Activated CD4-positive, alpha-beta T cell treated with anti-CD3 and anti-CD28 coated beads, Interleukin-2, amount 10 ng/mL, durations not matched to agents 24 days and 14 days (primary cell): ENCODE measurements around the gene UBA1. TPM values are rescaled to one million over a fixed set of nuclear protein-coding genes. Genes with fewer than 3 reads are reported as not detected.

Source experiments
- DNase-seq: peaks from one replicate; pipeline ENCODE4 v3.0.0; 2022
- H3K27ac Mint-ChIP-seq: one replicate; pipeline ENCODE4 v1.8.0; 2022; ENCODE audit warnings: mild to moderate bottlenecking, mixed read lengths
- H3K27me3 Mint-ChIP-seq: one replicate; pipeline ENCODE4 v1.8.0; 2022; ENCODE audit warnings: mixed read lengths
- H3K36me3 Mint-ChIP-seq: one replicate; pipeline ENCODE4 v1.8.0; 2022; ENCODE audit warnings: low read depth, mild to moderate bottlenecking, mixed read lengths
- H3K4me1 Mint-ChIP-seq: one replicate; pipeline ENCODE4 v1.8.0; 2021; ENCODE audit warnings: mixed read lengths
- H3K4me3 Mint-ChIP-seq: one replicate; pipeline ENCODE4 v1.8.0; 2022; ENCODE audit warnings: mild to moderate bottlenecking, moderate library complexity, mixed read lengths
- H3K9me3 Mint-ChIP-seq: one replicate; pipeline ENCODE4 v1.8.0; 2021; ENCODE audit warnings: mixed read lengths
- intact Hi-C: fragments of 100-400 bp; cut with micrococcal nuclease; formaldehyde crosslinking; loops from one replicate; pipeline ENCODE4 v1.15.1; 2023
- total RNA-seq: library from RNA; stranded (reverse); gene quantifications from 2 replicates; pipeline ENCODE4 v1.2.3, GENCODE V29; 2022

The UBA1 gene
- total RNA-seq, 1 donor from 2014 or later, result 246 TPM

GRCh38 chrX:47174846-47175587 is 18.6 kb upstream of the UBA1 start:
- intact Hi-C loops, result no loop called here
- H3K4me1 Mint-ChIP-seq, result no peaks in the 10 kb centered on the region
- H3K36me3 Mint-ChIP-seq, result peaks cover 34% of the 10 kb centered on the region

GRCh38 chrX:47175588-47175980 is 18.0 kb upstream of the UBA1 start:
- DNase-seq, result no peak
- intact Hi-C loops, result no loop called here
- Mint-ChIP-seq H3K9me3 (no peaks in the 10 kb centered on the region), H3K4me3 (no peak overlapping the region), H3K36me3 (peaks cover 38% of the 10 kb centered on the region), H3K4me1 (no peaks in the 10 kb centered on the region), H3K27ac (peak overlapping the region; percentile 20), H3K27me3 (no peaks in the 10 kb centered on the region)

More at GRCh38 chrX:47174846-47175587, 18.6 kb upstream of the UBA1 start:
- DNase-seq, result no peak
- Mint-ChIP-seq H3K9me3 (no peaks in the 10 kb centered on the region), H3K4me3 (no peak overlapping the region), H3K27me3 (no peaks in the 10 kb centered on the region), H3K27ac (no peak overlapping the region)

GRCh38 chrX:47176101-47176740 is 17.4 kb upstream of the UBA1 start:
- peaks cover 39% of the 10 kb centered on the region for H3K36me3 Mint-ChIP-seq
- no peaks in the 10 kb centered on the region for H3K9me3 Mint-ChIP-seq
- intact Hi-C loops, result no loop called here
- H3K27me3 Mint-ChIP-seq, result no peaks in the 10 kb centered on the region
- no peaks in the 10 kb centered on the region for H3K4me1 Mint-ChIP-seq
- H3K4me3 Mint-ChIP-seq, result no peak overlapping the region
- no peak for DNase-seq
- no peak overlapping the region for H3K27ac Mint-ChIP-seq

GRCh38 chrX:47177079-47177478 is 16.6 kb upstream of the UBA1 start:
- no peaks in the 10 kb centered on the region for H3K27me3 Mint-ChIP-seq
- peaks cover 38% of the 10 kb centered on the region for H3K36me3 Mint-ChIP-seq
- H3K27ac Mint-ChIP-seq, result no peak overlapping the region

DNA sequence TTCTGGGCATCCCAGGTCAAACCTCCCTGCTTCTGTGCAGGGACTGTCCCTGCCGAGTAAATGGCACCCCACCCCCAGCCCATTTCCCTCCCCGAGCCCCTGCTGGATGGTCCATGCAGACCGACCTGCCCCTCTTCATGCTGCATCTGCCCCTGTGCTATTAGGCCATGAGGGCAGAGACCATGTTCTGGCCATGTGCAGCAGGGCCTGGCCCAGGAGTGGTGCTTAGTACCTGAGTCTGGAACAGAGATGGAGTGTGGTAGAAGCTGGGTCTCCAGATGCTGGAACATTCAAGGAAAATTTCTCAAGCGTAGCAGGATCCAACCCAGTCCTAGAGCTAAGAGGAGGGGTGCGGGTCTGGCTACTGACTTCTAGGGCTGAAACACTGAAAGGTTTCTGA is 15.3 kb upstream of the UBA1 start:
- no peak for DNase-seq
- Mint-ChIP-seq H3K27ac (no peak overlapping the region), H3K36me3 (peaks cover 38% of the 10 kb centered on the region), H3K4me1 (no peaks in the 10 kb centered on the region), H3K9me3 (no peaks in the 10 kb centered on the region), H3K27me3 (no peaks in the 10 kb centered on the region), H3K4me3 (no peak overlapping the region)
- intact Hi-C loops, result no loop called here

More at GRCh38 chrX:47177079-47177478, 16.6 kb upstream of the UBA1 start:
- no peaks in the 10 kb centered on the region for H3K4me1 Mint-ChIP-seq
- intact Hi-C loops, result no loop called here
- no peak overlapping the region for H3K4me3 Mint-ChIP-seq
- H3K9me3 Mint-ChIP-seq, result no peaks in the 10 kb centered on the region
- no peak for DNase-seq

- Mint-ChIP-seq H3K4me1 (no peaks in the 10 kb centered on the region), H3K27ac (no peak overlapping the region), H3K27me3 (no peaks in the 10 kb centered on the region), H3K9me3 (no peaks in the 10 kb centered on the region), H3K36me3 (peaks cover 37% of the 10 kb centered on the region), H3K4me3 (no peak overlapping the region)
- intact Hi-C loops, result no loop called here
- no peak for DNase-seq
Measured at GRCh38 chrX:47179221-47179927, 14.3 kb upstream of the UBA1 start.

DNA sequence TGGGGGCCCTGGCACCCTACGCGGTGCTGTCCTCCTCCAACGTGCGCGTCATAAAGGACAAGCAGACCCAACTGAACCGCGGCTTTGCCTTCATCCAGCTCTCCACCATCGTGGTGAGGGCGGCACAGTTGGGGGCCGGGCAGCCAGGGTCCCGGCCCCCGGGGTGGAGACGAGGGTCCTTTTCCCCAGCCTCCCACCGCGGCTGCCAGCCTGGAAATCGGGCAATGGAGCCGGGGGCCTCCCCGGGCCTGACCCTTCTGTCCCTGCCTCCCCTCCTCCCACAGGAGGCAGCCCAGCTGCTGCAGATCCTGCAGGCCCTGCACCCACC is 13.7 kb upstream of the UBA1 start:
- H3K27me3 Mint-ChIP-seq, result no peaks in the 10 kb centered on the region
- intact Hi-C loops, result no loop called here
- H3K27ac Mint-ChIP-seq, result no peak overlapping the region
- DNase-seq, result no peak
- H3K4me3 Mint-ChIP-seq, result no peak overlapping the region
- H3K36me3 Mint-ChIP-seq, result peaks cover 38% of the 10 kb centered on the region
- H3K4me1 Mint-ChIP-seq, result no peaks in the 10 kb centered on the region
- H3K9me3 Mint-ChIP-seq, result no peaks in the 10 kb centered on the region

- Mint-ChIP-seq H3K27me3 (no peaks in the 10 kb centered on the region), H3K36me3 (peaks cover 38% of the 10 kb centered on the region), H3K4me1 (no peaks in the 10 kb centered on the region), H3K9me3 (no peaks in the 10 kb centered on the region), H3K4me3 (no peak overlapping the region), H3K27ac (no peak overlapping the region)
- no peak for DNase-seq
- intact Hi-C loops, result no loop called here
Measured at GRCh38 chrX:47180346-47180745, 13.3 kb upstream of the UBA1 start.

DNA sequence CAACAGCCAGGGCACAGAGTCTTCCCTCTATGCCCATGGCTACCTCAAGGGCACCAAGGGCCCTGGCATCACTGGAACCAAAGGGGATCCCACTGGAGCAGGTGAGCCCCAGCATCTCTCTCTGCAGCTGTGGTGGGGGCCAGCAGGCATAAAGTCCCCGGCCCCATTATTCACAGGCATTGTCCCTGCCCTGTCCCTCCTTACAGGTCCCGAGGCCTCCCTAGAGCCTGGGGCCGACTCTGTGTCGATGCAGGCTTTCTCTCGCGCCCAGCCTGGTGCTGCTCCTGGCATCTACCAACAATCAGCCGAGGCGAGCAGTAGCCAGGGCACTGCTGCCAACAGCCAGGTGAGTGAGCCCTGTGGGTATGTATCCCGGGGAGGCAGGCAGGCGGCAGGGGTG is 12.3 kb upstream of the UBA1 start:
- intact Hi-C loops, result no loop called here
- Mint-ChIP-seq H3K27me3 (no peaks in the 10 kb centered on the region), H3K4me1 (no peaks in the 10 kb centered on the region), H3K36me3 (peaks cover 38% of the 10 kb centered on the region), H3K27ac (no peak overlapping the region), H3K4me3 (no peak overlapping the region), H3K9me3 (no peaks in the 10 kb centered on the region)
- DNase-seq, result no peak

GRCh38 chrX:47182106-47182700 is 11.4 kb upstream of the UBA1 start:
- H3K27ac Mint-ChIP-seq, result no peak overlapping the region
- peaks cover 37% of the 10 kb centered on the region for H3K36me3 Mint-ChIP-seq
- DNase-seq, result no peak

GRCh38 chrX:47184486-47184885 is 9.1 kb upstream of the UBA1 start:
- no peak overlapping the region for H3K27ac Mint-ChIP-seq

More at GRCh38 chrX:47182106-47182700, 11.4 kb upstream of the UBA1 start:
- Mint-ChIP-seq H3K4me1 (no peaks in the 10 kb centered on the region), H3K27me3 (no peaks in the 10 kb centered on the region), H3K9me3 (no peaks in the 10 kb centered on the region), H3K4me3 (no peak overlapping the region)
- intact Hi-C loops, result no loop called here

DNA sequence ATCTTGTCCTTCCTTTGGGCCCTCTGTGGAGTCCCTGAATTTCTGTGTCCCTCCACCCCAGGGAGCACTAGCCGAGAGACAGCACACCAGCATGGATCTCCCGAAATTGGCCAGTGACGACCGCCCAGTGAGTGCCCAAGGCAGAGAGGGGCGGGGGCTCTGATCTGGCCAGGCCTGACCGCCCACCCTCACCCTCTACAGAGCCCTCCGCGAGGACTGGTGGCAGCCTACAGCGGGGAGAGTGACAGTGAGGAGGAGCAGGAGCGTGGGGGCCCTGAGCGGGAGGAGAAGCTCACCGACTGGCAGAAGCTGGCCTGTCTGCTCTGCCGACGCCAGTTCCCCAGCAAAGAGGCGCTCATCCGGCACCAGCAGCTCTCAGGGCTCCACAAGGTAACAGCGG is 8.4 kb upstream of the UBA1 start:
- intact Hi-C loops, result no loop called here
- H3K36me3 Mint-ChIP-seq, result peaks cover 24% of the 10 kb centered on the region

More at GRCh38 chrX:47184486-47184885, 9.1 kb upstream of the UBA1 start:
- Mint-ChIP-seq H3K36me3 (peaks cover 25% of the 10 kb centered on the region), H3K9me3 (no peaks in the 10 kb centered on the region), H3K4me1 (peaks cover 6% of the 10 kb centered on the region), H3K4me3 (no peak overlapping the region), H3K27me3 (no peaks in the 10 kb centered on the region)
- intact Hi-C loops, result no loop called here
- no peak for DNase-seq

DNA sequence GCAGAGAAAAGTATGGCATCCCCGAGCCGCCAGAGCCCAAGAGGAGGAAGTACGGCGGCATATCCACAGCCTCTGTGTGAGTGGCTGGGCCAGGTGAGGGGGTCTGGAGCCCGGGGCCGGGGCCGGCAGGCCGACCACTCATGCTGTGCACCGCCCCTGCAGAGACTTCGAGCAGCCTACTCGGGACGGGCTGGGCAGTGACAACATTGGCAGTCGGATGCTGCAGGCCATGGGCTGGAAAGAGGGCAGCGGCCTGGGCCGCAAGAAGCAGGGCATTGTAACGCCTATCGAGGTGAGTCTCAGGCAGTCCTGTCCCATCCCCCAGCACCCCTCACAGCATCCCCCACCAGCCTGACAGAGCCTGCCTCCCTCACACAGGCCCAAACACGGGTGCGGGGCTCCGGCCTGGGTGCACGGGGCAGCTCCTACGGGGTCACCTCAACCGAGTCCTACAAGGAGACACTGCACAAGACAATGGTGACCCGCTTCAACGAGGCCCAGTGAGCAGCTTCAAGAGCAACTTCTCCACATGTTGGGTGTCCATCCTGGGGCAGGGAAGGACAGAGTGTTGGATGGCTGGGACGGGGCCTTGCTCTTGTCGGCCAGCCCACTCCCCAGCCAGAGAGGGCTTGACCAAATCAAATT is 7.4 kb upstream of the UBA1 start:
- Mint-ChIP-seq H3K27ac (no peak overlapping the region), H3K4me3 (no peak overlapping the region), H3K27me3 (no peaks in the 10 kb centered on the region), H3K36me3 (peaks cover 19% of the 10 kb centered on the region), H3K9me3 (no peaks in the 10 kb centered on the region), H3K4me1 (peaks cover 9% of the 10 kb centered on the region)
- no peak for DNase-seq
- intact Hi-C loops, result no loop called here

More for the DNA sequence above, 8.4 kb upstream of the UBA1 start:
- Mint-ChIP-seq H3K4me3 (no peak overlapping the region), H3K4me1 (peaks cover 6% of the 10 kb centered on the region), H3K27ac (no peak overlapping the region), H3K9me3 (no peaks in the 10 kb centered on the region), H3K27me3 (no peaks in the 10 kb centered on the region)
- DNase-seq, result no peak
